ENCODE data around the gene RXFP1. TPM values are rescaled to one million over a fixed set of nuclear protein-coding genes. Genes with fewer than 3 reads are reported as not detected.
A peak's percentile ranks its signal among the peaks of the same experiment; 100 is the strongest.

Gene RXFP1
- polyA plus RNA-seq, 1 donor, result 0.43 TPM

DNA sequence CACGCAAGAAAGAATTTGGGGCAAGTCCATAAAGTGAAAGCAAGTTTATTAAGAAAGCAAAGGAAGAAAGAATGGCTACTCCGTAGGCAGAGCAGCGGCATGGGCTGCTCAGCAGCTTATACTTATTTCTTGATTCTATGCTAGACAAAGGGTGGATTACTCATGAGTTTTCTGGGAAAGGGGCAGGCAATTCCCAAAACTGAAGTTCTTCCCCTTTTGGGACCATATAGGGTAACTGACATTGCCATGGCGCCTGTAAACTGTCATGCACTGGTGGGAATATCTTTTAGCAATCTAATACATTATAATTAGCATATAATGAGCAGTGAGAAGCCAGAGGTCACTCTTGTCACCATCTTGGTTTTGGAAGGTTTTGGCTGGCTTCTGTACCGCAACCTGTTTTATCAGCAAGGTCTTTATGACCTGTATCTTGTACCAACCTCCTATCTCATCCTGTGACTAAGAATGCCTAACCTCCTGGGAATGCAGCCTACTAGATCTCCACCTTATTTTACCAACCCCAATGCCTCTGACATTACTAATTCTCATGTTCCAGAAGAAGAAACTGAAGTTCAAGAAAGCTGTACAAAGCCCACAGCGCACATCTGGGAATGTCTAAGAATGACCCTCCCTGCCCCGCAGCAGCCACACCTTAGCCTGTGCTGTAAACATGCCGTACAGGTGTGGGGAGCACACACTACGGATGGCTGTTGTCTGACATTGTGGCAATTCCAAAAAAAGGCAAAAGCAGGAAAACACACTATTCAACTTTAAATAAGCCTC, 18.6 kb downstream of the RXFP1 start:
- no peaks in the 10 kb centered on the region for H3K36me3 ChIP-seq (ENCODE audit: control insufficient read depth, insufficient read depth, low read length)
- DNase-seq, result no peak
- no peak overlapping the region for H3K27ac ChIP-seq (ENCODE audit: low read length)
- no peaks in the 10 kb centered on the region for H3K9me3 ChIP-seq (ENCODE audit: control insufficient read depth, low read depth, low read length)
- H3K27me3 ChIP-seq (ENCODE audit: control insufficient read depth, insufficient read depth, low read length), result no peaks in the 10 kb centered on the region
- no peaks in the 10 kb centered on the region for H3K4me1 ChIP-seq (ENCODE audit: control insufficient read depth, insufficient read depth, low read length)
- no peak overlapping the region for H3K4me3 ChIP-seq (ENCODE audit: low read length)
- WGBS (ENCODE audit: insufficient coverage, low lambda C conversion rate), result no CpG with 5 or more reads among the region's 9 CpGs

DNA sequence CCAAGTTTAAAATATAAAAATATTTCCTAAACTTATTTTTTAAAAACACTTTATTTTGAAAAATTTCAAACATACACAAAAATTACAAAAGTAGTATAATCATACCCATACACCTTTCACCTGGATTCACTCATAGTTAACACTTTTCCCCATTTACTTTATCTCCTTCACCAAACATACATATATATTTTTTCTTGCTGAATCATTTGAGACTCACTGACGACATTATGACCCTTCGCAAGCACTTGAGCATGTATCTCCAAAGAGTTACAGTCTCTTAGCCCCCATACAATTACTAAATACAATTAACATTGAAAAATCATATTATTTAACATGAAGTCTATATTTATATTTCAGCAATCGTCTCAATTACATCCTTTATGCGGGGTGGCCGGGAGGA, 19.8 kb downstream of the RXFP1 start:
- Histone ChIP-seq H3K36me3 (ENCODE audit: control insufficient read depth, insufficient read depth, low read length) (no peaks in the 10 kb centered on the region), H3K27me3 (ENCODE audit: control insufficient read depth, insufficient read depth, low read length) (no peaks in the 10 kb centered on the region), H3K4me3 (ENCODE audit: low read length) (no peak overlapping the region), H3K9me3 (ENCODE audit: control insufficient read depth, low read depth, low read length) (no peaks in the 10 kb centered on the region), H3K27ac (ENCODE audit: low read length) (no peak overlapping the region), H3K4me1 (ENCODE audit: control insufficient read depth, insufficient read depth, low read length) (no peaks in the 10 kb centered on the region)
- no peak for DNase-seq
- whole genome bisulfite sequencing (ENCODE audit: insufficient coverage, low lambda C conversion rate), result 100% methylated on average over 1 of the region's 5 CpGs

DNA sequence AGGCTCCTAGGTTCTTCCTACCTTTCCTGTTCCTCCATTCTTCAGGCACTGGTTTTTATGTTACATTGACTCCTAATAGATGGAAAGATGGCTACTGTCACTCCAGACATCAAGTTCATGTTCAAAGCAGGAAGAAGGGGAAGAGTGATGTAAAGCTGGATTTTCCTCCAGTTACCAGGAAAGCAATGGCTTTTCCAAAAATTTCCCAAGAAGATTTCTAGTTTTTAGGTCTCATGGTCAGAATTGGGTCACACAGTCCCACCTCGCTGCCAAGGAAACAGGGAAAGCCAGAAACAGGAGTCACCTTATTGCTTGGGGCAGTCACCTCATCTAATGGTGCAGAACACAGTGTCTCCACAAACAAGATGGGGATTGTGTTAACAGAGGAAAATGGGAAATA, 21.5 kb downstream of the RXFP1 start:
- DNase-seq, result no peak
- Histone ChIP-seq H3K27me3 (ENCODE audit: control insufficient read depth, insufficient read depth, low read length) (no peaks in the 10 kb centered on the region), H3K36me3 (ENCODE audit: control insufficient read depth, insufficient read depth, low read length) (no peaks in the 10 kb centered on the region), H3K4me1 (ENCODE audit: control insufficient read depth, insufficient read depth, low read length) (no peaks in the 10 kb centered on the region), H3K9me3 (ENCODE audit: control insufficient read depth, low read depth, low read length) (no peaks in the 10 kb centered on the region), H3K27ac (ENCODE audit: low read length) (no peak overlapping the region), H3K4me3 (ENCODE audit: low read length) (no peak overlapping the region)
- WGBS (ENCODE audit: insufficient coverage, low lambda C conversion rate), result no CpG with 5 or more reads among the region's 1 CpG

DNA sequence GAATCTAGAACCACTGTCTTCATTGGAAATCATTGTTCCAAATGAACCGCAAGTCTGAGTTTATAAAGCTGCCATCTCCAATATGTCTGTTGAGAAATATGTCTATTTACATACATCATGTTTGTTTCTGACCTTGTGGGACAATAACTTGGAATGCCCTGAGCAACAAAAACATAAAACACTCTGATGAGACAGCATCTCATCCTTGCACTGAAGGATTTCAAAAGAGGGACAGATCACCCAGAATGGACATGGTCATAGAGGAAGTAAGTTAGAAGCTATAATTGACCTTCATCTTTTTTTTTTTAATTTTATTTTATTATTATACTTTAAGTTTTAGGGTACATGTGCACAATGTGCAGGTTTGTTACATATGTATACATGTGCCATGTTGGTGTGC, 22.5 kb downstream of the RXFP1 start:
- H3K27ac ChIP-seq (ENCODE audit: low read length), result no peak overlapping the region
- H3K9me3 ChIP-seq (ENCODE audit: control insufficient read depth, low read depth, low read length), result no peaks in the 10 kb centered on the region
- DNase-seq, result no peak

DNA sequence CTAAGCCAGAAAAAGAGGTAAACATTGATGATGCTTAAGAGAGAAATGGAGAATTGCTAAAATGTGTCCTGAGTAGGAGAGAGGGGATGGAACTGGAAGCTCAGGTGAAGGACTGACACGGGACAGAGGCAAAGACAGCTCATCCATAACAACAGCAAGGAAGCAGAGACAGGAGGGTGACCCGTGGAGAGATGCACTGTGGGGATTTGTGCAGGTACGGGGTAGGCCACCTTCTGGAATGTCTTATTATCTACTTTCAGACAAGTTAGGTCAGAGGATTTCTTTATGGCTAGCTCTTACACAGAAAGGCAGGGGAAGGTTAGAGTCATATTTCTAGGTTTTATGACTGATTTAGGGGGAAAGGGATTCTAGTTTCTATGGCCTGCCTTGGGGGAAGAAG, 31.7 kb downstream of the RXFP1 start:
- Histone ChIP-seq H3K36me3 (ENCODE audit: control insufficient read depth, insufficient read depth, low read length) (no peaks in the 10 kb centered on the region), H3K27me3 (ENCODE audit: control insufficient read depth, insufficient read depth, low read length) (no peaks in the 10 kb centered on the region), H3K27ac (ENCODE audit: low read length) (no peak overlapping the region), H3K4me3 (ENCODE audit: low read length) (no peak overlapping the region), H3K9me3 (ENCODE audit: control insufficient read depth, low read depth, low read length) (no peaks in the 10 kb centered on the region), H3K4me1 (ENCODE audit: control insufficient read depth, insufficient read depth, low read length) (no peaks in the 10 kb centered on the region)
- no CpG with 5 or more reads among the region's 3 CpGs for WGBS (ENCODE audit: insufficient coverage, low lambda C conversion rate)
- DNase-seq, result no peak

More for the DNA sequence above, 22.5 kb downstream of the RXFP1 start:
- H3K4me1 ChIP-seq (ENCODE audit: control insufficient read depth, insufficient read depth, low read length), result no peaks in the 10 kb centered on the region
- 100% methylated on average over 1 of the region's 1 CpG for WGBS (ENCODE audit: insufficient coverage, low lambda C conversion rate)
- H3K27me3 ChIP-seq (ENCODE audit: control insufficient read depth, insufficient read depth, low read length), result no peaks in the 10 kb centered on the region
- H3K4me3 ChIP-seq (ENCODE audit: low read length), result no peak overlapping the region
- H3K36me3 ChIP-seq (ENCODE audit: control insufficient read depth, insufficient read depth, low read length), result no peaks in the 10 kb centered on the region

DNA sequence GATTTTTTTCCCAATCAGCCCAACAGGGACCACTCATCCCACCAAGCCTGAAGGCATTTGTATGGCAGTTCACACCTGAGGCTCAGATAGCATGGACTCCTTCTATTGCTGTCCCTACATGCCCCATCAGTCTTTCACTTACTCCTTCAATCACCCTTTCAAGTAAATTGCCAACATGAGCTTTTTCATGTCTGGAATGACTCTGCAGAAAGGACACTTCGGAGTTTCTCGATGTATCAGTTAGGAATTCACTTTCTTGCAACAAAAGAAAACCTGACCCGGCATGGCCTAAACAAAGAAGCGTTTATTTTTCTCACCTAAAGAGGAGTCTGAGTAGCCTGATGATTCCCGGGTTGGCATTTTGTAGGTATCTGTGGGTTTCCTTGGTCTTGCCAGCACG, 38.6 kb downstream of the RXFP1 start:
- DNase-seq, result no peak
- 94% methylated on average over 2 of the region's 6 CpGs for WGBS (ENCODE audit: insufficient coverage, low lambda C conversion rate)
- H3K36me3 ChIP-seq (ENCODE audit: control insufficient read depth, insufficient read depth, low read length), result no peaks in the 10 kb centered on the region
- no peaks in the 10 kb centered on the region for H3K4me1 ChIP-seq (ENCODE audit: control insufficient read depth, insufficient read depth, low read length)
- no peak overlapping the region for H3K4me3 ChIP-seq (ENCODE audit: low read length)
- no peaks in the 10 kb centered on the region for H3K9me3 ChIP-seq (ENCODE audit: control insufficient read depth, low read depth, low read length)
- no peak overlapping the region for H3K27ac ChIP-seq (ENCODE audit: low read length)
- no peaks in the 10 kb centered on the region for H3K27me3 ChIP-seq (ENCODE audit: control insufficient read depth, insufficient read depth, low read length)

DNA sequence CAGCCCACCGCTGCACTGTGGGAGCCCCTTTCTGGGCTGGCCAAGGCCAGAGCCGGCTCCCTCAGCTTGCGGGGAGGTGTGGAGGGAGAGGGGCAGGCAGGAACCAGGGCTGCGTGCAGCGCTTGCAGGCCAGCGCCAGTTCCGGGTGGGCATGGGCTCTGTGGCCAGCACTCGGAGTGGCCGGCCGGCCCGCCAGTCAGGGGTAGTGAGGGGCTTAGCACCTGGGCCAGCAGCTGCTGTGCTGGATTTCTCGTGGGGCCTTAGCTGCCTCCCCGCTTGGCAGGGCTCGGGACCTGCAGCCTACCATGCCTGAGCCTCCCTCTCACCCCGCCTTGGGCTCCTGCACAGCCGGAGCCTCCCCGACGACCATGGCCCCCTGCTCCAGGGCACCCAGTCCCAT, 45.2 kb downstream of the RXFP1 start:
- no peak overlapping the region for H3K27ac ChIP-seq (ENCODE audit: low read length)
- WGBS (ENCODE audit: insufficient coverage, low lambda C conversion rate), result no CpG with 5 or more reads among the region's 18 CpGs

DNA sequence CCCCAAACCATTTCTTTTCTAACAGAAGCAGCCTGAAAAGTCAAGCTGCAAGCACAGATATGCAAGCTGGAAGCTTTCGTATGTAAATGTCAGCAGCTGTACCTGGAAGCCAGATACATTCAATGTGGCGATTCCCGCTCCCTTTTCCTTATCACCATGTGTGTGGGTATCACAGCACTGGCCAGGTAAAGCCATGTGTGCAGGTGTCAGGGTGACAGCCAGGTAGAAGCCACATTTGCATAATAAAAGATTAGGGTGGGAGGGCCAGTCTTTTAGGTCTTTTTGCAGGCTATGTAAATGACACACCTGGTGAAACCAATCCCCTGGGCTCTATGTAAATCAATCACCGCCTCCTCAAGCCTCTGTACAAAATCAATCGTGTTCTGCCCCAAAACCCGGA, 50.1 kb downstream of the RXFP1 start:
- H3K4me1 ChIP-seq (ENCODE audit: control insufficient read depth, insufficient read depth, low read length), result no peaks in the 10 kb centered on the region
- H3K9me3 ChIP-seq (ENCODE audit: control insufficient read depth, low read depth, low read length), result peaks cover 4% of the 10 kb centered on the region
- no peak overlapping the region for H3K27ac ChIP-seq (ENCODE audit: low read length)
- no peak overlapping the region for H3K4me3 ChIP-seq (ENCODE audit: low read length)
- no peaks in the 10 kb centered on the region for H3K36me3 ChIP-seq (ENCODE audit: control insufficient read depth, insufficient read depth, low read length)
- no peaks in the 10 kb centered on the region for H3K27me3 ChIP-seq (ENCODE audit: control insufficient read depth, insufficient read depth, low read length)
- WGBS (ENCODE audit: insufficient coverage, low lambda C conversion rate), result 80% methylated on average over 1 of the region's 6 CpGs
- DNase-seq, result no peak

More for the DNA sequence above, 45.2 kb downstream of the RXFP1 start:
- H3K4me3 ChIP-seq (ENCODE audit: low read length), result no peak overlapping the region
- H3K4me1 ChIP-seq (ENCODE audit: control insufficient read depth, insufficient read depth, low read length), result no peaks in the 10 kb centered on the region
- H3K36me3 ChIP-seq (ENCODE audit: control insufficient read depth, insufficient read depth, low read length), result no peaks in the 10 kb centered on the region
- no peak for DNase-seq
- no peaks in the 10 kb centered on the region for H3K27me3 ChIP-seq (ENCODE audit: control insufficient read depth, insufficient read depth, low read length)
- H3K9me3 ChIP-seq (ENCODE audit: control insufficient read depth, low read depth, low read length), result peaks cover 6% of the 10 kb centered on the region

DNA sequence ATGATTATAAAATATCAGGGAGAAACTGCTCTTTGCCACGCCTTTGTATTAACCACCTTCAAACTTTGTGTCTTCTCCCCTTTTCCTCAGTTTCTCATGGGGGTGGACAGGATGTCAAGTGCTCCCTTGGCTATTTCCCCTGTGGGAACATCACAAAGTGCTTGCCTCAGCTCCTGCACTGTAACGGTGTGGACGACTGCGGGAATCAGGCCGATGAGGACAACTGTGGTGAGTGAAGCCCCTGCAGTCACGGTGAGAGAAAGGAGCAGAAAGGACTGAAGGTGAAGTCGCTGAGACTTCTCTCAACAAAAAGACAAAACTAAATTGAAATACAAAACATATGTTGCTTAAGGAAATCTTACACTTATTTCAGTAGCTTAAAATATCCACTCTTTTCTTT, 50.9 kb downstream of the RXFP1 start:
- no peak for DNase-seq
- WGBS (ENCODE audit: insufficient coverage, low lambda C conversion rate), result no CpG with 5 or more reads among the region's 7 CpGs
- Histone ChIP-seq H3K27me3 (ENCODE audit: control insufficient read depth, insufficient read depth, low read length) (no peaks in the 10 kb centered on the region), H3K4me1 (ENCODE audit: control insufficient read depth, insufficient read depth, low read length) (no peaks in the 10 kb centered on the region), H3K27ac (ENCODE audit: low read length) (no peak overlapping the region), H3K9me3 (ENCODE audit: control insufficient read depth, low read depth, low read length) (no peaks in the 10 kb centered on the region), H3K36me3 (ENCODE audit: control insufficient read depth, insufficient read depth, low read length) (no peaks in the 10 kb centered on the region), H3K4me3 (ENCODE audit: low read length) (no peak overlapping the region)

DNA sequence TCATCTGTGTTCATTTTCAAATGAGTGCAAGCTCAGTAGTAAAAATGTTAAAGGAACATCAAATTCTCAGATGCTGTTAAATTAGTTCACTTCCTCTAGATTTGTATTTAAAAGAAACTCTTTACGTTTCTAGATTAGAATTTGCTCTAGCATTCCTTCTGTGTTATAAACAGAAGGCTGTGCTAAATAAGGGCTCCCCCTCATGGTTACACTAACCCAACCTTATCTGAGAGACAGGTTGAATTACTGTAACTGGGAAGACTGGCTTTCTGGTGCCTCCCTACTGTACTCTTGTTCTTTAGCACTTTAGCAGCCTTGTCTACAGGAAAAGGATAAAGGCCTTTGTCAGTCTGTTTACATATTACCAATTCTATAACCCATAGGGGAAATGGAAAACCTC, 56.8 kb downstream of the RXFP1 start:
- H3K27ac ChIP-seq (ENCODE audit: low read length), result no peak overlapping the region
- no peaks in the 10 kb centered on the region for H3K36me3 ChIP-seq (ENCODE audit: control insufficient read depth, insufficient read depth, low read length)
- no peaks in the 10 kb centered on the region for H3K27me3 ChIP-seq (ENCODE audit: control insufficient read depth, insufficient read depth, low read length)
- H3K4me3 ChIP-seq (ENCODE audit: low read length), result no peak overlapping the region
- peak in 1 of 2 donors; percentile 24 for DNase-seq
- H3K9me3 ChIP-seq (ENCODE audit: control insufficient read depth, low read depth, low read length), result no peaks in the 10 kb centered on the region
- H3K4me1 ChIP-seq (ENCODE audit: control insufficient read depth, insufficient read depth, low read length), result no peaks in the 10 kb centered on the region
- no CpG with 5 or more reads among the region's 1 CpG for WGBS (ENCODE audit: insufficient coverage, low lambda C conversion rate)

DNA sequence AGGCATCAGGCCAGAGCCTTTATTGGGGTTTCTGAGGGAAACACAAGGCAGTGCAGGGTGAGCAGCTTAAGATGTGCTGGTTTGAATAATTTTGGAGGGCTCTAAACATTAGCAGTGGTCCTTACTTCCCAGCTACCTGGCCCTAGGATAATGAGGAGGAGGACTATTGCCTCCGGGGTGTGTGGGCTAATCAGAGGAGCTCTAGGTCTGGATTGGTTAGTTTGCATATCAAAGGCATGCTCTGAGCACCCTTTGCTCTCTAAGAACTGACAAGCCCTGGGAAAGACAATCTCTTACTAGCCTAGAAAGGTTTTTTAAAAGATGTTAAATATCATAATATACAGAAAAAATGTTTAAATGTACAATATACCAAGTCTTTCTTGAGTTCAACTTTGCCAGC, 58.4 kb downstream of the RXFP1 start:
- Histone ChIP-seq H3K27me3 (ENCODE audit: control insufficient read depth, insufficient read depth, low read length) (no peaks in the 10 kb centered on the region), H3K4me3 (ENCODE audit: low read length) (no peak overlapping the region), H3K9me3 (ENCODE audit: control insufficient read depth, low read depth, low read length) (no peaks in the 10 kb centered on the region), H3K27ac (ENCODE audit: low read length) (no peak overlapping the region), H3K36me3 (ENCODE audit: control insufficient read depth, insufficient read depth, low read length) (no peaks in the 10 kb centered on the region), H3K4me1 (ENCODE audit: control insufficient read depth, insufficient read depth, low read length) (no peaks in the 10 kb centered on the region)
- WGBS (ENCODE audit: insufficient coverage, low lambda C conversion rate), result no CpG with 5 or more reads among the region's 1 CpG
- DNase-seq, result no peak
